ENCODE data around the gene GNAO1.
"Not testable (repeated sequence)": the region's sequence is repeated elsewhere in the genome, so short reads cannot be mapped to it uniquely, and the experiment has no call there.

The GNAO1 gene

DNA sequence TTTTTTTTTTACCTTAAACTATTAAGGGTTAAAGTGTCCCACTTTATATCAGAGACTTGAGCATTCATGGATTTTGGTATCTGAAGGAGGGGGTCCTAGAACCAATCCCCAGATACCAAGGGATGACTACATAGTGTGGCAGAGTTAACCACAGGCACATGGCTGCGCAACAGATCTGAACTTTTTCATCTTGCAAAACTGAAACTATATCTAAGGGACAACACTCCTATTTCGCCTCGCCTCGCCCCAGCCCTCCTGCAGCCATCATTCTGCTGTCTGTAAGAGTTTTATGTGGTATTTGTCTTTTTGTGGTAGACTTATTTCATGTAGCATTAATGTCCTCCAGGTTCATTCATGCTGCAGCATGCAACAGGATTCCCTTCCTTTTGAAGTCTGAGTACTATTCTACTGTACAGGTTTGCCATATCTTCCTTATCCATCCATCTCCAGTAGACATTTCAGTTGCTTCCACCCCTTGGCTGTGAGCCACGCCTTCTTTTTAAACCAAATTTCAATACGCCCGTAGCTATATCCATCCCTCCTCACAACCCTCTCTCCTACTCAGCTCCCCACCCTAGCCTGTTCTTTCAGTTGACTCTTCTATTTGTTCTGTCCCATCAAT is 180.8 kb downstream of the GNAO1 start:
- Mint-ChIP-seq H3K27ac (peak overlapping the region; percentile 47), H3K4me3 (no peak overlapping the region), H3K4me1 (ENCODE audit: low read depth) (peaks cover 25% of the 10 kb centered on the region), H3K9me3 (ENCODE audit: low read depth) (no peaks in the 10 kb centered on the region), H3K36me3 (peaks cover 5% of the 10 kb centered on the region), H3K27me3 (no peaks in the 10 kb centered on the region)

DNA sequence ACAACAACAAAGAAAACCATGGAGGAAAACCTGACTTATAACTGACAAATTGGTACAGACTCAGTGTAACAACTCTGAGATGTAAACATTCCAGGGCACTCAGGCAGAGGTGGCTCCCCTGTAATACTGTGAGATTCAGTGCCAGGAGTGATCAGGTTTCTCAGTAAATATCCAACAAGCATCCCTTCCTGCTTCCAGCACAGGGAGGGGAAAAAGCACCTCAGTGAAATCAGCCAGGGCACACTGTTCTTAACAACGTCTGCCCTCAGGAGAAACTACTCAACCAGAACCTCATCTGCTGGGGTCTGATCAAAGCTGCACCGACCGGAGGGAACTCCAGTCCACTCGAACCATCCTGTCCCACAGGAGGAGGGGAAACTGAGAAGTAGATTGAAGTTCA is 181.7 kb downstream of the GNAO1 start:
- Mint-ChIP-seq H3K36me3 (peaks cover 7% of the 10 kb centered on the region), H3K4me3 (no peak overlapping the region), H3K4me1 (ENCODE audit: low read depth) (peaks cover 25% of the 10 kb centered on the region), H3K9me3 (ENCODE audit: low read depth) (no peaks in the 10 kb centered on the region), H3K27ac (no peak overlapping the region), H3K27me3 (no peaks in the 10 kb centered on the region)

DNA sequence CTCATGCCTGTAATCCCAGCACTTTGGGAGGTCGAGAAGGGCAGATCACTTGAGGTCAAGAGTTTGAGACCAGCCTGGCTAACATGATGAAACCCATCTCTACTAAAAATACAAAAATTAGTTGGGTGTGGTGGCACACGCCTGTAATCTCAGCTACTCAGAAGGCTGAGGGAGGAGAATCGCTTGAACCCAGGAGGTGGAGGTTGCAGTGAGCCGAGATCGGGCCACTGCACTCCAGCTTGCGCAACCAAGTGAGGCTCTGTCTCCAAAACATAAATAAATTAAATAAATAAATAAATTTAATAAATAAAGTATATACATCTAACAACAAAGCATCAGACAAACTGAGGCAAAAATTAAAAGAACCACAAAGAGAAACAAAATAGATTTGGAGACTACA is 184.5 kb downstream of the GNAO1 start:
- H3K27me3 Mint-ChIP-seq; H3K27ac Mint-ChIP-seq; H3K4me3 Mint-ChIP-seq; H3K9me3 Mint-ChIP-seq (ENCODE audit: low read depth): not testable (repeated sequence)
- Mint-ChIP-seq H3K36me3 (peaks cover 20% of the 10 kb centered on the region), H3K4me1 (ENCODE audit: low read depth) (peaks cover 25% of the 10 kb centered on the region)

DNA sequence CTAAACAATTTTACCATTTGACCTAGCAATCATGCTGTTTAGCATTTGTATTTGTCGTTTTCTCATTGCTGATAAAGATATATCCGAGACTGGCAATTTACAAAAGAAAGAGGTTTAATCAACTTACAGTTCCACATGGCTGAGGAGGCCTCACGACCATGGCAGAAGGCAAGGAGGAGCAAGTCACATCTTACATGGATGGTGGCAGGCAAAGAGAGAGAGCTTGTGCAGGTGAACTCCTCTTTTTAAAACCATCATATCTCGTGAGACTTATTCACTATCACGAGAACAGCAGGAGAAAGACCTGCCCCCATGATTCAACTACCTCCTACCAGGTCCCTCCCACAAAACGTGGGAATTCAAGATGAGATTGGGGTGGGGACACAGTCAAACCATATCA is 187.8 kb downstream of the GNAO1 start:
- not testable (repeated sequence) for H3K27me3 Mint-ChIP-seq; H3K4me3 Mint-ChIP-seq; H3K27ac Mint-ChIP-seq; H3K4me1 Mint-ChIP-seq (ENCODE audit: low read depth)
- peaks cover 14% of the 10 kb centered on the region for H3K9me3 Mint-ChIP-seq (ENCODE audit: low read depth)
- H3K36me3 Mint-ChIP-seq, result peaks cover 48% of the 10 kb centered on the region

DNA sequence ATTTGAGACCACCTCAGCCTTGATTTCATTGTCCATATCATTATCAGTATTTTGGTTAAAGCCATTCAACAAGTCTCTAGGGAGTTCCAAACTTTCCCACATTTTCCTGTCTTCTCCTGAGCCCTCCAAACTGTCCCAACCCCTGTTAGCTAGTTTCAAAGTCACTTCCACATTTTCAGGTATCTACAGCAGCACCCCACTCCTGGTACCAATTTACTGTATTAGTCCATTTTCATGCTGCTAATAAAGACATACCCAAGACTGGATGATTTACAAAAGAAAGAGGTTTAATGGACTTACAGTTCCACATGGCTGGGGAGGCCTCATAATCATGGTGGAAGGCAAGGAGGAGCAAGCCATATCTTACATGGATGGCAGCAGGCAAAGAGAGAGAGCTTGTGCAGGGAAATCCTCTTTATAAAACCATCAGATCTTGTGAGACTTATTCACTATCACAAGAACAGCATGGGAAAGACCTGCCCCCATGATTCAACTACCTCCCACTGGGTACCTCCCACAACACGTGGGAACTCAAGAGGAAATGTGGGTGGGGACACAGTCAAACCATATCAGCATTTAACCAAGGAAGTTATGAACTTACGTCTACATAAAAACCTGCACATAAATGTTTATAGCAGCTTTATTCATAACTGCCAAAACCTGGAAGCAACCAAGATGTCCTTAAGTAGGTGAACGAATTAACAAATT is 189.6 kb downstream of the GNAO1 start:
- H3K4me3 Mint-ChIP-seq; H3K27me3 Mint-ChIP-seq; H3K27ac Mint-ChIP-seq; H3K4me1 Mint-ChIP-seq (ENCODE audit: low read depth): not testable (repeated sequence)
- H3K9me3 Mint-ChIP-seq (ENCODE audit: low read depth), result peaks cover 14% of the 10 kb centered on the region
- H3K36me3 Mint-ChIP-seq, result peaks cover 54% of the 10 kb centered on the region

DNA sequence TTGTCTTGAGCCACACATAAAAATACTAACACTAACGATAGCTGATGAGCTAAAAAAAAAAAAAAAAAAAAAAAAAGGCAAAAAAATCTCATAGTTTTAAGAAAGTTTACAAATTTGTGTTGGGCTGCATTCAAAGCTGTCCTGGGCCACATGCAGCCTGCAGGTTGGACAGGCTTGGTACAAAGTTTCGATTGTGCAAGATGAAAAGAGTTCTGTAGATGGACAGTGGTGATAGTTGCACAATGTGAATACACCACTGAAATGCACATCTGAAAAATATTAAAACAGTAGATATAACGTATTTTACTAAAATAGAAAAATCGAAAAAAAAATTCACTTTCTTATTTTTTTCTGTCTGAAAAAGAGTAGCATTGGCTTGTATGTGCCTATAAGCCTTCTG is 191.2 kb downstream of the GNAO1 start:
- Mint-ChIP-seq H3K27ac (no peak overlapping the region), H3K4me3 (no peak overlapping the region), H3K4me1 (ENCODE audit: low read depth) (no peaks in the 10 kb centered on the region), H3K36me3 (peaks cover 54% of the 10 kb centered on the region), H3K9me3 (ENCODE audit: low read depth) (peaks cover 14% of the 10 kb centered on the region), H3K27me3 (no peaks in the 10 kb centered on the region)

DNA sequence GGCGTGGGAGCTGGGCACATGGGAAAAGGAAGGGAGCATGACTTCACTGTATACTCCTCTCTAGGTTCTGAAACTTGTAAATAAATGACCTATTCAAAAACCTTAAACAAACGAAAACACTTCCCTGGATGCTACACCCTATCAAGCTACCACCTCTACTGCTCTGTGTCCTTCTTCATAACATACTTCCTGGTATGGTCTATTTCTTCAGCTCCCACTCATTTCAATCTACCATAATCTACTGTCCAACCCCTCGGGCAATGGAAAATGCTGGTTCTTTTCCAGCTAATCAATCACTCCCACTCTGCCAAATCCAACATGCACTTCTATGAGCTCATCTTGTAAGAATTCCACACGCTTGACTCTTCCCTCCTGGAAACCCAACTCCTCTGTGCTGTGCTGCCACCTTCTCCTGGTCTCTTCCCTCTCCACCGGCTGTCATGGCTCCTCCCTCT is 191.6 kb downstream of the GNAO1 start:
- Mint-ChIP-seq H3K4me3 (no peak overlapping the region), H3K9me3 (ENCODE audit: low read depth) (peaks cover 14% of the 10 kb centered on the region), H3K4me1 (ENCODE audit: low read depth) (no peaks in the 10 kb centered on the region), H3K27me3 (no peaks in the 10 kb centered on the region), H3K27ac (no peak overlapping the region), H3K36me3 (peaks cover 55% of the 10 kb centered on the region)

DNA sequence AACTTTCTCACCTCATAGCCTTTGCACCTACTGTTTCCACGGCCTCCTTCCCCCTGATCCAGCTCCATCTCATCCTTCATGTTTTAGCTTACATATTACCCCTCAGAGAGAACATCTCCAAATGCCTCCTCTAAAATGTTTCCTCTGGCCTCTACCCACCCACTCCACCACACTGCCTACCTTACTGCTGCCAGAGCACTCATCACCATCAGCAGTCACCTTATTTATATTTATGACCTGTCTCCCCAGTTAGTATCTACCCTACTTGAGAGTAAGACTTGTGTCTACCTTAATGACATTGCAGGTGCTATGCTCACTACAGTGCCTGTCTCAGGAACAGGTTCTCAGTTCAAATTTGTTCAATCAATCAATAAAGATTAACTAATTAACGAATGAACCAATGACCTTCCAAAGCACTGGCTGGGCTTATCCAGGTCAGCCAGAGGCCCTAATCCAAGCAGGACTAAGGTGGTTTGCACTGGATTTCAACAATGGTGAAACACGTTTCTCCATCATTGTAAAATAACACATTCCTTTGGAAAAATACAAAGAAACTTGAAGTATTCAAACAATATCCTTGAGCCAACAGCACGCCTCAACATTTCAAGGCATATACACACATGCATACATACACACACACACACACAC is 192.9 kb downstream of the GNAO1 start:
- Mint-ChIP-seq H3K27ac (no peak overlapping the region), H3K4me3 (no peak overlapping the region), H3K27me3 (no peaks in the 10 kb centered on the region), H3K36me3 (peaks cover 49% of the 10 kb centered on the region), H3K4me1 (ENCODE audit: low read depth) (no peaks in the 10 kb centered on the region), H3K9me3 (ENCODE audit: low read depth) (peaks cover 14% of the 10 kb centered on the region)

DNA sequence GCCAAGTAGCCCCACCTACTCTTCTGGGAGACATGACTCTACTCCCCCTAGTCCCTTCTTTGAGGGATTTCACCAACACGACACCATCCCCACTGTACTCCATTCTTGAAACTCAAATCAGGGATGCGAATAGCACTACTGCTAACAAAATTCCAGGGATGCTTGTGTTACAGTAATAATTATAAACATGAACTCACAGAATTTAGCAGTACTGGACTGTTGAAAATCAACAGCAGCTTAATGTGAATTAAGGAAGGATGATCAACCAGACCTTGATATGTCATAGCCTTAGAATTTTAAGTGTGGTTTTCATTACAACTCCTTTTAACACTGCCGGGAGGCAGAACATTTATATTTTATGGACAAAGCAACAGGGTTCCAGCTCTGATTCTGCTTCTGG is 196.1 kb downstream of the GNAO1 start:
- H3K36me3 Mint-ChIP-seq, result peaks cover 39% of the 10 kb centered on the region
- no peaks in the 10 kb centered on the region for H3K4me1 Mint-ChIP-seq (ENCODE audit: low read depth)
- no peak overlapping the region for H3K4me3 Mint-ChIP-seq
- H3K27me3 Mint-ChIP-seq, result no peaks in the 10 kb centered on the region
- H3K9me3 Mint-ChIP-seq (ENCODE audit: low read depth), result peaks cover 6% of the 10 kb centered on the region
- no peak overlapping the region for H3K27ac Mint-ChIP-seq

DNA sequence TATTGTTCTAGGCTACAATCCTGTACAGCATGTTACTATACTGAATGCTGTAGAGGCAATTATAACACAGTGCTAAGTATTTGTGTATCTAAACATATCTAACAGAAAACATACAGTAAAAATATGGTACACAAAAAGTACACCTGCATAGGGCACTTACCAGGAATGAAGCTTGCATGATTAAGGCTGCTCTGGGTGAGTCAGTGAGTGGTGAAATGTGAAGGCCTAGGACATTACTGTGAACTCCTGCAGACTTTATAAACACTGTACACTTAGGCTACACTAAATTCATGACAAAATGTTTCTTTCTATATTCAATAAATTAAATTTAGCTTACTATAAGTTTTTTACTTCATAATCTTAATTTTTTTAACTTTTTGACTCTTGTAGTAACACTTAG is 196.9 kb downstream of the GNAO1 start:
- Mint-ChIP-seq H3K4me1 (ENCODE audit: low read depth) (no peaks in the 10 kb centered on the region), H3K27ac (no peak overlapping the region), H3K4me3 (no peak overlapping the region), H3K27me3 (no peaks in the 10 kb centered on the region), H3K36me3 (peaks cover 35% of the 10 kb centered on the region), H3K9me3 (ENCODE audit: low read depth) (peaks cover 5% of the 10 kb centered on the region)

DNA sequence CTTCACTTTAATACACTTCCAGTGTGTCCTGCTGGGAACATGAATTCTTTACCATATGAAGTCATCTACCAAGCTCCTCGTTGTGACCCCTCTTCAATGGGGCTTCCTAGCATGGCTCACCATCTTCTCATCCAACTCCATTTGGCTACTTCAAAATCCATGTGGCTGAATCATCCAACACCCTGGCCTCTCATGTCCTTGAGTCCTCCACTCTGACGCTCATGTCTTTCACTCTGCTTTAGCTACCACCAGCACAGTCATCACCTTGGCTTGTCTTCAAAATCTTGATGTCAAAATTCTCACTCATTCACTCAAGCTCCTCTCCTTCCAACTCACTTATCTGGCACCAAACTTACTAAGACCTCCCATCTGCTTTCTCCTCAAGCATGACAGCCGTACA is 198.3 kb downstream of the GNAO1 start:
- peaks cover 22% of the 10 kb centered on the region for H3K36me3 Mint-ChIP-seq
- H3K4me1 Mint-ChIP-seq (ENCODE audit: low read depth), result peaks cover 2% of the 10 kb centered on the region
- no peaks in the 10 kb centered on the region for H3K9me3 Mint-ChIP-seq (ENCODE audit: low read depth)
- no peaks in the 10 kb centered on the region for H3K27me3 Mint-ChIP-seq
- H3K4me3 Mint-ChIP-seq, result no peak overlapping the region
- H3K27ac Mint-ChIP-seq, result no peak overlapping the region

DNA sequence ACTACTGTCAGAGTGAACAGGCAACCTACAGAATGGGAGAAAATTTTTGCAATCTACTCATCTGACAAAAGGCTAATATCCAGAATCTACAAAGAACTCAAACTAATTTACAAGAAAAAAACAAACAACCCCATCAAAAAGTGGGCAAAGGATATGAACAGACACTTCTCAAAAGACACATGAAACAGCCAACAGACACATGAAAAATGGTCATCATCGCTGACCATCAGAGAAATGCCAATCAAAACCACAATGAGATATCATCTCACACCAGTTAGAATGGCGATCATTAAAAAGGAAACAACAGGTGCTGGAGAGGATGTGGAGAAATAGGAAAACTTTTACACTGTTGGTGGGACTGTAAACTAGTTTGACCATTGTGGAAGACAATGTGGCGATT is 205.4 kb downstream of the GNAO1 start:
- not testable (repeated sequence) for H3K27ac Mint-ChIP-seq; H3K4me3 Mint-ChIP-seq; H3K27me3 Mint-ChIP-seq; H3K9me3 Mint-ChIP-seq (ENCODE audit: low read depth); H3K4me1 Mint-ChIP-seq (ENCODE audit: low read depth)
- peaks cover 19% of the 10 kb centered on the region for H3K36me3 Mint-ChIP-seq

DNA sequence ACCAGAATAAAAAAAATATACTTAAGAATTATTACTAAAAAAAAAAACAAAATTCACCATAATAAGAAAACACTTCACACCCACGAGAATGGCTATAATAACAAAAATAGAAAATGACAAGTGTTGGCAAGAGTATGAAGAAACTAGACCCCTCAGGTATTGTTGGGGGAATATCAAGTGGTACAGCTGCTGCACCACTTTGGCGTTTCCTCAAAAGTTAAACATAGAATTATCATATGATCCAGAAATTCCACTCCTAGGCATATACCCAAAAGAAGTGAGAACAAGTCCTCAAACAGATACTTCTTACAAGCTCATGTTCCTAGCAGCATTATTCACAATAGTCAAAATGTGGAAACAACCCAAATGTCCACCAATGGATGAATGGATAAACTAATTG is 207.8 kb downstream of the GNAO1 start:
- H3K4me1 Mint-ChIP-seq (ENCODE audit: low read depth), result peaks cover 4% of the 10 kb centered on the region
- H3K4me3 Mint-ChIP-seq, result no peak overlapping the region
- H3K36me3 Mint-ChIP-seq, result peaks cover 15% of the 10 kb centered on the region
- H3K9me3 Mint-ChIP-seq (ENCODE audit: low read depth), result no peaks in the 10 kb centered on the region
- H3K27me3 Mint-ChIP-seq, result no peaks in the 10 kb centered on the region
- H3K27ac Mint-ChIP-seq, result no peak overlapping the region

DNA sequence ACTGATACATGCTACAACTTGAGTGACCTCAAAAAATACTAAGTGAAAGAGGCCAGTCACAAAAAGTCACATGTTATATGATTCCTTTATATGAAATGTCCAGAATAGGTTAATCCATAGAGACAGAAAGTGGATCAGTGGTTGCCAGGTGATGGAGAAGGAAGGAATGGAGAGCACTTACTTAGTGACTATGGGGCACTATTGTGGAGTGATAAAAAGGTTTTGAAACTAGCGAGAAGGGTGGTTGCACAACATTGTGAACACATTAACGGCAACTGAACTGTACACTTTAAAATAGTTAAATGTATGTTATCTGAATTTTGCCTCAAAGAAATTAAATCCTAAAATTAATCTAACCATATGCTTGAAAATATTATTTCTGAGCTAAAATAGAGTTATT is 208.2 kb downstream of the GNAO1 start:
- Mint-ChIP-seq H3K36me3 (peaks cover 18% of the 10 kb centered on the region), H3K27me3 (no peaks in the 10 kb centered on the region), H3K9me3 (ENCODE audit: low read depth) (no peaks in the 10 kb centered on the region), H3K4me1 (ENCODE audit: low read depth) (peaks cover 3% of the 10 kb centered on the region), H3K27ac (no peak overlapping the region), H3K4me3 (no peak overlapping the region)

DNA sequence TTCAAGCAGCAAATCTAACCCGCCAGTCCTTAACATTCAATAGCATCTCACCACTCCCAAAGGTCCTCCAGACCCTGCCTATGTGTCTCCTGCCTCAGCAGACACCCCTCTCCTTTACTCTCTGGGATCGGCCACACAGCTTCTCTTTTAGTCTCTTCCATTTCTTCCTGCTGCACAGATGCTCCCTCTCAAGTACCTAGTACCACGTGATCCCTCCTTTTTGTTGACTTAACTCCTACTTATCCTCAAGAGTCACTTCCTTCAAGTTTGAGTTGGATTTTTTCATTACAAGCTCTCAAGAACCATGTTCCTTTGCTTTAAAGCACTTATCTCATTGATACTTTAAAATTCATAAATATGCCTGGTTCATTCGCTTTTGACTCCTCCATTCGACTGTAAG is 209.2 kb downstream of the GNAO1 start:
- Mint-ChIP-seq H3K9me3 (ENCODE audit: low read depth) (no peaks in the 10 kb centered on the region), H3K27ac (no peak overlapping the region), H3K27me3 (no peaks in the 10 kb centered on the region), H3K36me3 (peaks cover 20% of the 10 kb centered on the region), H3K4me3 (no peak overlapping the region), H3K4me1 (ENCODE audit: low read depth) (peaks cover 3% of the 10 kb centered on the region)
